NCI-H2081 treated with DMSO at 0.1 percent for 48 hours (cell line): ENCODE measurements around the gene ADRA1B.

Experiments used
- DNase-seq: peaks from one replicate; lab custom pipeline; 2025; lab: John Stamatoyannopoulos, UW

Gene ADRA1B

GRCh38 chr5:159915904-159916840, at the start of gene ADRA1B:
ADRA1B (plus strand) TSS chr5:159916482; CDS start chr5:159916906, 424 bp downstream.
- no peak for DNase-seq

- DNase-seq: no peak
These were observed 42.6 kb upstream of the ADRA1B start for GRCh38 chr5:159873680-159874079.

- DNase-seq: no peak
These were observed 42.0 kb upstream of the ADRA1B start for GRCh38 chr5:159874263-159874662.

GRCh38 chr5:159877016-159877415, 39.3 kb upstream of the ADRA1B start:
- DNase-seq: no peak

- no peak for DNase-seq
These were observed 38.3 kb upstream of the ADRA1B start for GRCh38 chr5:159877894-159878448.

GRCh38 chr5:159878988-159879471, 37.3 kb upstream of the ADRA1B start:
- DNase-seq: no peak

GRCh38 chr5:159880676-159881075, 35.6 kb upstream of the ADRA1B start:
- DNase-seq: no peak

- no peak for DNase-seq
These were observed 34.3 kb upstream of the ADRA1B start for GRCh38 chr5:159881967-159882366.

- no peak for DNase-seq
These were observed 32.7 kb upstream of the ADRA1B start for GRCh38 chr5:159883522-159883950.

- DNase-seq: no peak
These were observed 31.2 kb upstream of the ADRA1B start for GRCh38 chr5:159884917-159885620.

- DNase-seq: no peak
These were observed 30.0 kb upstream of the ADRA1B start for GRCh38 chr5:159886296-159886695.

- peak; percentile 30 for DNase-seq
These were observed 29.2 kb upstream of the ADRA1B start for GRCh38 chr5:159887050-159887449.

- DNase-seq: no peak
These were observed 27.4 kb upstream of the ADRA1B start for GRCh38 chr5:159888860-159889259.

- no peak for DNase-seq
These were observed 26.1 kb upstream of the ADRA1B start for GRCh38 chr5:159890141-159890540.

- DNase-seq: no peak
These were observed 24.9 kb upstream of the ADRA1B start for GRCh38 chr5:159891371-159891770.

GRCh38 chr5:159893040-159893695, 23.1 kb upstream of the ADRA1B start:
- DNase-seq: no peak

GRCh38 chr5:159894149-159894720, 22.0 kb upstream of the ADRA1B start:
- DNase-seq: no peak

- DNase-seq: no peak
These were observed 18.4 kb upstream of the ADRA1B start for GRCh38 chr5:159897786-159898393.

GRCh38 chr5:159899067-159900049, 16.9 kb upstream of the ADRA1B start:
- no peak for DNase-seq

GRCh38 chr5:159901308-159901707, 15.0 kb upstream of the ADRA1B start:
- DNase-seq: no peak
